Mesenchymal stem cell (in vitro differentiated cells and primary cell): ENCODE measurements around the gene INSIG1.

Experiments used
- DNase-seq: peaks from one replicate; pipeline ENCODE4 v3.0.0-alpha.2; 2013
- H2AFZ ChIP-seq: one replicate; pipeline ENCODE4 v1.6.1; 2013; ENCODE audit warnings: low read depth, mild to moderate bottlenecking, control low read depth, inconsistent platforms, low read length, moderate library complexity
- H2AK5ac ChIP-seq: 2 replicates; pipeline ENCODE4 v1.6.1; 2013; ENCODE audit warnings: low read length, moderate library complexity, mild to moderate bottlenecking, inconsistent platforms; ENCODE audit not compliant: severe bottlenecking
- H2BK120ac ChIP-seq: one replicate; pipeline ENCODE4 v1.6.1; 2013; ENCODE audit warnings: low read depth, mild to moderate bottlenecking, inconsistent platforms, low read length, moderate library complexity
- H2BK12ac ChIP-seq, 2 experiments: one replicate each; pipeline ENCODE4 v1.6.1; 2013; ENCODE audit warnings: inconsistent platforms in 2 of 2, low read length in 2 of 2, mild to moderate bottlenecking in 2 of 2, moderate library complexity in 2 of 2, control low read depth in 1 of 2
- H2BK15ac ChIP-seq: one replicate; pipeline ENCODE4 v1.6.1; 2013; ENCODE audit warnings: mild to moderate bottlenecking, low read depth, inconsistent platforms; ENCODE audit not compliant: poor library complexity, severe bottlenecking
- H2BK5ac ChIP-seq: 2 replicates; pipeline ENCODE4 v1.6.1; 2013; ENCODE audit warnings: low read depth, mild to moderate bottlenecking, low read length, control low read depth, inconsistent platforms; ENCODE audit not compliant: poor library complexity, severe bottlenecking
- H3K14ac ChIP-seq, 2 experiments: one replicate each; pipeline ENCODE4 v1.6.1; 2013; ENCODE audit warnings: inconsistent platforms in 2 of 2, low read length in 2 of 2, control low read depth in 1 of 2, mild to moderate bottlenecking in 1 of 2, moderate library complexity in 1 of 2
- H3K18ac ChIP-seq, 2 experiments: one replicate each; pipeline ENCODE4 v1.6.1; 2013; ENCODE audit warnings: inconsistent platforms in 2 of 2, low read length in 2 of 2, control low read depth in 1 of 2, low read depth in 1 of 2, mild to moderate bottlenecking in 1 of 2
- H3K23ac ChIP-seq, 2 experiments: one replicate each; pipeline ENCODE4 v1.6.1; 2013; ENCODE audit warnings: inconsistent platforms in 2 of 2, low read length in 2 of 2, mild to moderate bottlenecking in 2 of 2, moderate library complexity in 2 of 2, control low read depth in 1 of 2
- H3K27ac ChIP-seq: 2 replicates; pipeline ENCODE4 v1.5.1; 2013; ENCODE audit warnings: mild to moderate bottlenecking, moderate library complexity, low read length, control low read depth, inconsistent platforms; ENCODE audit not compliant: poor library complexity, severe bottlenecking
- H3K27me3 ChIP-seq, 2 experiments: 2 replicates each; pipeline versions ENCODE4 v1.6.1 to v1.7.0; 2013; ENCODE audit warnings: low read length in 2 of 2, mild to moderate bottlenecking in 2 of 2, moderate library complexity in 2 of 2, control low read depth in 1 of 2, inconsistent platforms in 1 of 2; ENCODE audit not compliant: control insufficient read depth in 1 of 2, insufficient read depth in 1 of 2
- H3K36me3 ChIP-seq, 2 experiments: 2 replicates each; pipeline versions ENCODE4 v1.6.1 to v1.7.0; 2013; ENCODE audit warnings: low read length in 2 of 2, control low read depth in 1 of 2, inconsistent platforms in 1 of 2, low read depth in 1 of 2, mild to moderate bottlenecking in 1 of 2; ENCODE audit not compliant: insufficient read depth in 2 of 2, control insufficient read depth in 1 of 2
- H3K4ac ChIP-seq, 2 experiments: one replicate each; pipeline ENCODE4 v1.6.1; 2013; ENCODE audit warnings: inconsistent platforms in 2 of 2, low read length in 2 of 2, mild to moderate bottlenecking in 2 of 2, moderate library complexity in 2 of 2, control low read depth in 1 of 2, low read depth in 1 of 2
- H3K4me1 ChIP-seq: 2 replicates; pipeline ENCODE4 v1.6.1; 2013; ENCODE audit warnings: low read depth, low read length, control low read depth; ENCODE audit not compliant: control insufficient read depth, insufficient read depth
- H3K4me2 ChIP-seq: 2 replicates; pipeline ENCODE4 v1.6.1; 2013; ENCODE audit warnings: low read length, mild to moderate bottlenecking, inconsistent platforms; ENCODE audit not compliant: poor library complexity, severe bottlenecking
- H3K4me3 ChIP-seq, 2 experiments: 2 replicates each; pipeline versions ENCODE4 v1.5.1 to v1.7.0; 2013; ENCODE audit warnings: low read length in 2 of 2, mild to moderate bottlenecking in 2 of 2, control low read depth in 1 of 2, low read depth in 1 of 2; ENCODE audit not compliant: insufficient read depth in 1 of 2
- H3K79me1 ChIP-seq: replicated peaks from 2 replicates; pipeline ENCODE4 v1.6.1; 2013; ENCODE audit warnings: mild to moderate bottlenecking, control low read depth, low read length, inconsistent platforms; ENCODE audit not compliant: poor library complexity, severe bottlenecking
- H3K9ac ChIP-seq: 2 replicates; pipeline ENCODE4 v1.7.0; 2013; ENCODE audit warnings: mild to moderate bottlenecking, low read length, moderate library complexity
- H3K9me3 ChIP-seq: 2 replicates; pipeline ENCODE4 v1.7.0; 2013; ENCODE audit warnings: mild to moderate bottlenecking, low read length; ENCODE audit not compliant: control insufficient read depth
- H4K8ac ChIP-seq: one replicate; pipeline ENCODE4 v1.6.1; 2013; ENCODE audit warnings: inconsistent platforms, mild to moderate bottlenecking, low read length, moderate library complexity
- H4K91ac ChIP-seq: one replicate; pipeline ENCODE4 v1.6.1; 2013; ENCODE audit warnings: mild to moderate bottlenecking, low read length, inconsistent platforms
- WGBS: methylation state at CpG from one replicate; pipeline ENCODE4 v1.1.7; 2013; ENCODE audit warnings: mixed read lengths; 5-methylcytosine and 5-hydroxymethylcytosine counted together

INSIG1 gene

DNA sequence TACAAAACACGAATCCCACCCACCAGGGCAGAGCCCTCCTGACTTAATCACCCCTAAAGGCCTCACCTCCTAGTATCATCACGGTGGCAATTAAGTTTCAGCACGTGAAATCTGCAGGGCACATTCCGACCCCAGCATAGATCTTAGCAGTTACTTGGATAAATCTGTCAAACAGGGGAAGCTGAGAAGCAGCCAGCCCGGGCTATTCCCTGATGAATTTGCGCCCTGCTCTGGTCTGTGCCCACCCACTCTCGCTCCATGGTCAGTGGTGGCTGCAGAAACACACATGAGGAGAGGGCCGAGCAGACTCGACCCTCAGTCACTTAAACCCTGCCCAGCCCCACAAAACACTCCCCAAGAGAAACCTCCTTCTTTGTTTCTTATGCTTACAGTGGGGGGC lies 28.7 kb downstream of the INSIG1 start:
- Histone ChIP-seq H3K9ac (no peak overlapping the region), H3K4me3 (no peak overlapping the region), H3K27me3 (peaks cover 19 to 35% of the 10 kb centered on the region in 2 experiments), H2BK15ac (no peak overlapping the region), H2AK5ac (no peak overlapping the region), H4K91ac (no peak overlapping the region), H2BK5ac (no peak overlapping the region), H3K36me3 (no peaks in the 10 kb centered on the region), H3K4me2 (no peak overlapping the region), H4K8ac (no peak overlapping the region), H2BK120ac (no peak overlapping the region), H3K14ac (no peak overlapping the region), H3K23ac (no peak overlapping the region), H3K4me1 (peaks cover 2% of the 10 kb centered on the region), H3K79me1 (no peaks in the 10 kb centered on the region), H3K4ac (no peak overlapping the region), H3K27ac (no peak overlapping the region), H3K18ac (no peak overlapping the region), H3K9me3 (peaks cover 4% of the 10 kb centered on the region), H2AFZ (no peak overlapping the region), H2BK12ac (no peak overlapping the region)
- DNase-seq, result no peak
- 77% methylated on average over 9 of the region's 9 CpGs for WGBS

DNA sequence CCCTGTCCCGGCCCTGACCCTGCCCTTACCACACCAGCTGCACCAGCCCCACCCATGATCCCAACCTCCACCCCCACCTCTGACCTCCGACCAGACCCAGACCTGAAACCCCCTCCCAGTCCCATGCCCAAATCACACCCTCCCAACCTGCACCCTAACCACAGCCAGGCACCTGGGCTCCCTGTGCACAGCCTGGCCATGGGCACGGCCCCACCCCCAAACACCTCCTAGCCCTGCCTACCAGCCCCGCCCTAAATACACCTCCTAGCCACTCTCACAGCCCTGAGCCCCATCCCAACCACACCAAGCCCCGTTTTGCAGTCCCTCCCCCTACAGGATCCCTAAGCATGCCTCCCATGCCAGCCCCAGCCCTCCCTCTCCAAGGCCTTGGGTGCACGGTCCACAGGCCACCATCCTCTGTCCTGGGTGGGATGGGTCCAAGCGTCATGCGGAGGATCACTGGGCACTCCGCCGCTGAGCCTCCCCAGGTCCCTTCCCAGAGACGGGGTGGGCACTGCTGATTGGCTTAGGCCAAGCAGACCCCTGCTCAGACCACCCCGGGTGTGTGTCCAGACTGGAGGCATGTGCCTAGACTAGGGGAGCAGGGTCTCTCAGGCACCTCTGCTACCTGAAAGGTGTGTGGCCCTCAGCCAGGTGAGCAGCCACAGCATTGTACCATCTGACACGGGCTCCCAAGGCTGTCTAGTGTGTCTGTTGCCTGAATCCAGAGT lies 30.1 kb downstream of the INSIG1 start:
- no peak overlapping the region for H2AFZ ChIP-seq
- no peak overlapping the region for H3K27ac ChIP-seq
- H2AK5ac ChIP-seq, result no peak overlapping the region
- 74% methylated on average over 13 of the region's 13 CpGs for WGBS
- no peak overlapping the region for H2BK5ac ChIP-seq
- no peak overlapping the region for H3K14ac ChIP-seq
- no peak overlapping the region for H2BK15ac ChIP-seq
- H4K8ac ChIP-seq, result no peak overlapping the region
- DNase-seq, result no peak
- H4K91ac ChIP-seq, result no peak overlapping the region
- no peak overlapping the region for H3K18ac ChIP-seq
- peaks cover 29 to 48% of the 10 kb centered on the region in 2 experiments for H3K27me3 ChIP-seq
- H3K4me1 ChIP-seq, result no peaks in the 10 kb centered on the region
- no peaks in the 10 kb centered on the region for H3K79me1 ChIP-seq
- H2BK120ac ChIP-seq, result no peak overlapping the region
- no peak overlapping the region for H3K9ac ChIP-seq
- H3K36me3 ChIP-seq, result no peaks in the 10 kb centered on the region
- no peak overlapping the region for H3K4ac ChIP-seq
- no peak overlapping the region for H3K4me3 ChIP-seq
- peaks cover 2% of the 10 kb centered on the region for H3K9me3 ChIP-seq
- H3K23ac ChIP-seq, result no peak overlapping the region
- no peak overlapping the region for H2BK12ac ChIP-seq
- H3K4me2 ChIP-seq, result no peak overlapping the region

DNA sequence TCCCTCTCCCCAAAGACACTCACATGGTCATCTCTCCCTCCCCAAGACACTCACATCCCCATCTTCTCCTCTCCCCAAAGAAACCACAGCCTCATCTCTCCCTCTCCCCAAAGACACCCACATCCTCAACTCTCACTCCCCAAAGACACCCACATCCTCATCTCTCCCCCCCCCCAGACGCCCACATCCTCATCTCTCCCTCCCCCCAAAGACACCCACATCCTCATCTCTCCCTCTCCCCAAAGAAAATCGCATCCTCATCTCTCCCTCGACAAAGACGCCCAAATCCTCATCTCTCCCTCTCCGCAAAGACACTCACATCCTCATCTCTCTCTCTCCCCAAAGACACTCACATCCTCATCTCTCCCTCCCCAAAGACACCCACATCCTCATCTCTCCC lies 31.5 kb downstream of the INSIG1 start:
- no peak overlapping the region for H3K18ac ChIP-seq
- H3K4me1 ChIP-seq, result no peaks in the 10 kb centered on the region
- no peak overlapping the region for H4K91ac ChIP-seq
- H2BK120ac ChIP-seq, result no peak overlapping the region
- no peak overlapping the region for H3K9ac ChIP-seq
- H3K27me3 ChIP-seq, result peaks cover 29 to 63% of the 10 kb centered on the region in 2 experiments
- no peak overlapping the region for H3K4ac ChIP-seq
- no peak overlapping the region for H3K23ac ChIP-seq
- H2BK12ac ChIP-seq, result no peak overlapping the region
- H3K27ac ChIP-seq, result no peak overlapping the region
- H2BK5ac ChIP-seq, result no peak overlapping the region
- no peak overlapping the region for H2BK15ac ChIP-seq
- H3K9me3 ChIP-seq, result peaks cover 6% of the 10 kb centered on the region
- H3K79me1 ChIP-seq, result no peaks in the 10 kb centered on the region
- H3K14ac ChIP-seq, result no peak overlapping the region
- no peak overlapping the region for H3K4me2 ChIP-seq
- H4K8ac ChIP-seq, result no peak overlapping the region
- H2AFZ ChIP-seq, result no peak overlapping the region
- no peak for DNase-seq
- no peak overlapping the region for H2AK5ac ChIP-seq
- no peaks in the 10 kb centered on the region for H3K36me3 ChIP-seq
- no peak overlapping the region for H3K4me3 ChIP-seq
- no CpG with 5 or more reads among the region's 5 CpGs for WGBS

DNA sequence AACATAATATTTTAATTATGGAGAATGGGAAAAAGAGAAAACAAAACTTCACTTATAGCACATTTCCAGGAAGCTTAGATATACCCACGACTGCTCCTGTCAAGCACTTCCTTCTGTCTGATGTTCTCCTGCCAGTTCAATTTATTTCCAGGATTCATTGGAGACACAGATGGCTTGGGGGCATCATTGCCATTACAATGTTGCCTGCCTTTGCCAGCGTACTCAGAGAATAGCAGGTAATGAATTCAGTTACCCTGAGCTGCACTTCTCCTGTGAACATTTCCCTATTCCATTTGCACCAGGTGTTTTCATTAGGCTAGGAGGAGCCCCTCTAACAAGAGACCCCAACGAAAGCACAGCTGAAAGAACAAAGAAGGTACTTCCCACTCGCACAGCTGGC lies 33.7 kb downstream of the INSIG1 start:
- 73% methylated on average over 4 of the region's 4 CpGs for WGBS
- no peak for DNase-seq
- Histone ChIP-seq H3K9me3 (peaks cover 9% of the 10 kb centered on the region), H2BK5ac (no peak overlapping the region), H4K91ac (no peak overlapping the region), H3K4me1 (no peaks in the 10 kb centered on the region), H2BK12ac (no peak overlapping the region), H3K18ac (no peak overlapping the region), H3K14ac (no peak overlapping the region), H3K4me3 (no peak overlapping the region), H3K36me3 (no peaks in the 10 kb centered on the region), H2BK15ac (no peak overlapping the region), H4K8ac (no peak overlapping the region), H2BK120ac (no peak overlapping the region), H2AK5ac (no peak overlapping the region), H3K4me2 (no peak overlapping the region), H3K27ac (no peak overlapping the region), H2AFZ (no peak overlapping the region), H3K27me3 (peaks cover 17 to 73% of the 10 kb centered on the region in 2 experiments), H3K9ac (no peak overlapping the region), H3K23ac (no peak overlapping the region), H3K4ac (no peak overlapping the region), H3K79me1 (no peaks in the 10 kb centered on the region)
